HL-60 (cell line): ENCODE measurements around the gene PLCB1.

Source experiments
- DNase-seq, 2 experiments: peaks; one replicate each; pipeline ENCODE4 v3.0.0-alpha.2; 2010 to 2020; ENCODE audit warnings: low read depth in 1 of 2, low spot score in 1 of 2
- H3K27ac ChIP-seq: fragments of 250-450 bp; sonication (Bioruptor Pico); replicated peaks from 2 replicates; pipeline ENCODE4 v1.5.1; 2020; ENCODE audit warnings: mild to moderate bottlenecking, moderate library complexity
- H3K27me3 ChIP-seq: fragments of 250-450 bp; sonication (Bioruptor Pico); 2 replicates; pipeline ENCODE4 v1.5.1; 2021; ENCODE audit warnings: mild to moderate bottlenecking, moderate library complexity; ENCODE audit not compliant: insufficient read depth, poor library complexity, severe bottlenecking
- H3K4me3 ChIP-seq: replicated peaks from 2 replicates; pipeline ENCODE4 v1.5.1; 2011; ENCODE audit warnings: mild to moderate bottlenecking, control low read depth, low read length; ENCODE audit not compliant: insufficient read depth
- CTCF ChIP-seq: IDR thresholded peaks from one replicate; pipeline ENCODE4 v1.5.1; 2011; ENCODE audit warnings: low read length, control low read depth, inconsistent platforms; ENCODE audit not compliant: insufficient read depth
- GABPA ChIP-seq: IDR thresholded peaks from 2 replicates; pipeline ENCODE4 v1.6.1; 2012; ENCODE audit warnings: low read depth
- POLR2AphosphoS5 ChIP-seq: IDR thresholded peaks from 2 replicates; pipeline ENCODE4 v1.6.1; 2012; ENCODE audit warnings: low read depth
- REST ChIP-seq: IDR thresholded peaks from 2 replicates; pipeline ENCODE4 v1.6.1; 2012; ENCODE audit warnings: low read depth; ENCODE audit not compliant: insufficient replicate concordance
- SPI1 ChIP-seq: IDR thresholded peaks from 2 replicates; pipeline ENCODE4 v1.6.1; 2012; ENCODE audit warnings: low read depth, mild to moderate bottlenecking, borderline replicate concordance

PLCB1 gene

GRCh38 chr20:8330785-8331695 is 199.0 kb downstream of the PLCB1 start:
- no peak for TF ChIP-seq SPI1
- TF ChIP-seq GABPA: no peak
- TF ChIP-seq POLR2AphosphoS5: no peak
- TF ChIP-seq REST: no peak
- TF ChIP-seq CTCF: no peak
- Histone ChIP-seq H3K27ac (no peak overlapping the region), H3K4me3 (no peak overlapping the region), H3K27me3 (no peaks in the 10 kb centered on the region)
- DNase-seq: peak in 1 of 2 experiments; percentile 60

- Histone ChIP-seq H3K4me3 (no peak overlapping the region), H3K27me3 (no peaks in the 10 kb centered on the region), H3K27ac (no peak overlapping the region)
- TF ChIP-seq POLR2AphosphoS5 (no peak), GABPA (no peak), SPI1 (no peak), REST (no peak), CTCF (no peak)
- peak in 1 of 2 experiments; percentile 18 for DNase-seq
Measured at GRCh38 chr20:8331740-8332412, 199.8 kb downstream of the PLCB1 start.

- DNase-seq: no peak
- H3K27me3 ChIP-seq: no peaks in the 10 kb centered on the region
- H3K27ac ChIP-seq: no peak overlapping the region
- H3K4me3 ChIP-seq: no peak overlapping the region
- no peak for TF ChIP-seq REST
- no peak for TF ChIP-seq CTCF
- TF ChIP-seq SPI1: no peak
- no peak for TF ChIP-seq POLR2AphosphoS5
- no peak for TF ChIP-seq GABPA
Measured at GRCh38 chr20:8334641-8335040, 202.6 kb downstream of the PLCB1 start.
